GM12878 (cell line): Measurements from ENCODE around the gene INSIG2. TPM values are rescaled to one million over a fixed set of nuclear protein-coding genes. Genes with fewer than 3 reads are reported as not detected.

Experiments used
- ATAC-seq: fragments of 200-7000 bp; cut with Tn5 transposase; 3 replicates; pipeline ENCODE4 v1.9.1; 2020; ENCODE audit warnings: mild to moderate bottlenecking, moderate library complexity
- BruUV-seq: library from RNA; stranded (reverse); fragments of 400-500 nt; replicated peaks from 2 replicates; lab custom pipeline; 2021; lab: Mats Ljungman, UMichigan
- CTCF ChIA-PET: fragments of 300-600 bp; sonication (Branson Sonifier 250); formaldehyde crosslinking; extraction: SDS; loops from one replicate; lab custom pipeline; 2021; ENCODE audit warnings: inconsistent platforms; lab: Yijun Ruan, JAX
- POLR2A ChIA-PET: fragments of 350-600 bp; formaldehyde crosslinking; extraction: SDS; loops from one replicate; lab custom pipeline; 2021; ENCODE audit warnings: inconsistent platforms; lab: Charles Lee
- RAD21 ChIA-PET: fragments of 300-600 bp; sonication (Branson Sonifier 250); formaldehyde crosslinking; loops from one replicate; lab custom pipeline; 2023; ENCODE audit warnings: antibody characterized with exemption; ENCODE audit not compliant: unreplicated experiment; lab: Charles Lee
- SMC1A ChIA-PET: fragments of 300-600 bp; sonication (Branson Sonifier 250); formaldehyde crosslinking; loops from one replicate; lab custom pipeline; 2023; ENCODE audit not compliant: unreplicated experiment, uncharacterized antibody; lab: Charles Lee
- DNase-seq: peaks from one replicate; pipeline ENCODE4 v3.0.0-alpha.2; 2011; ENCODE audit warnings: low read depth, low spot score
- FAIRE-seq: peaks from 3 replicates; lab custom pipeline; 2011; peaks lifted over from hg19 to GRCh38; lab: Jason Lieb, UNC
- H2AFZ ChIP-seq: 2 replicates; pipeline ENCODE4 v1.6.0; 2011; ENCODE audit warnings: low read depth, low read length, control low read depth; ENCODE audit not compliant: control insufficient read depth
- H3K27ac ChIP-seq: 2 replicates; pipeline ENCODE4 v1.5.1; 2011; ENCODE audit warnings: control low read depth; ENCODE audit not compliant: control insufficient read depth, insufficient read depth
- H3K27me3 ChIP-seq, 2 experiments: replicated peaks in 1 of 2; 2 replicates each; pipeline versions ENCODE4 v1.6.0 to v1.6.1; 2011; ENCODE audit warnings: low read length in 1 of 2; ENCODE audit not compliant: control insufficient read depth in 2 of 2, insufficient read depth in 2 of 2
- H3K36me3 ChIP-seq, 2 experiments: 2 replicates each; pipeline ENCODE4 v1.5.1; 2011; ENCODE audit warnings: low read length in 1 of 2; ENCODE audit not compliant: control insufficient read depth in 2 of 2, insufficient read depth in 2 of 2
- H3K4me1 ChIP-seq: 2 replicates; pipeline ENCODE4 v1.6.1; 2011; ENCODE audit warnings: mild to moderate bottlenecking, low read length, moderate library complexity, mixed read lengths; ENCODE audit not compliant: control insufficient read depth, insufficient read depth
- H3K4me2 ChIP-seq: 2 replicates; pipeline ENCODE4 v1.6.0; 2011; ENCODE audit warnings: control low read depth; ENCODE audit not compliant: control insufficient read depth, insufficient read depth
- H3K4me3 ChIP-seq: fragments of 200-600 bp; sonication (generic); 2 replicates; pipeline ENCODE4 v1.5.1; 2016
- H3K79me2 ChIP-seq: 2 replicates; pipeline ENCODE4 v1.6.0; 2011; ENCODE audit warnings: low read length; ENCODE audit not compliant: control insufficient read depth, insufficient read depth
- H3K9ac ChIP-seq: 2 replicates; pipeline ENCODE4 v1.8.0; 2011; ENCODE audit warnings: low read length, control low read depth, mixed read lengths; ENCODE audit not compliant: control insufficient read depth, insufficient read depth
- H3K9me3 ChIP-seq: replicated peaks from 3 replicates; pipeline ENCODE4 v1.5.1; 2011; ENCODE audit warnings: mild to moderate bottlenecking, low read length; ENCODE audit not compliant: control insufficient read depth, insufficient read depth
- H4K20me1 ChIP-seq: 2 replicates; pipeline ENCODE4 v1.6.0; 2011; ENCODE audit not compliant: control insufficient read depth, insufficient read depth
- CBX5 ChIP-seq: sonication (generic); IDR thresholded peaks from 2 replicates; pipeline ENCODE4 v1.6.1; 2016; ENCODE audit warnings: low read depth, moderate library complexity, mild to moderate bottlenecking, inconsistent platforms
- RBBP5 ChIP-seq: fragments of 200-600 bp; sonication (generic); conservative IDR thresholded peaks from 2 replicates; pipeline ENCODE4 v1.6.1; 2016
- ZSCAN29 ChIP-seq: fragments of 450-650 bp; IDR thresholded peaks from 2 replicates; pipeline ENCODE4 v1.6.1; 2017; ENCODE audit warnings: mild to moderate bottlenecking, moderate library complexity
- WGBS: methylation state at CpG from one replicate; pipeline ENCODE4 v1.1.6; 2016; ENCODE audit warnings: low lambda C conversion rate; ENCODE audit not compliant: insufficient replicate concordance, insufficient coverage; ENCODE audit errors: missing lambda C conversion rate; 5-methylcytosine and 5-hydroxymethylcytosine counted together
- in situ Hi-C: fragments of 300-500 bp; cut with MboI; formaldehyde crosslinking; loops from 9 replicates; pipeline ENCODE4 v1.14.3; 2018; ENCODE audit warnings: mixed read lengths
- intact Hi-C: fragments of 100-400 bp; cut with micrococcal nuclease; formaldehyde crosslinking; loops from one replicate; pipeline ENCODE4 v1.14.2; 2022; ENCODE audit not compliant: unreplicated experiment
- polyA plus RNA-seq, 11 experiments: library from polyadenylated mRNA; depleted of rRNA in 4 of 11; unstranded in 6 of 11; stranded (reverse) in 5 of 11; fragments of >200 nt; fragmentation: Nextera tagmentation in 4 of 11; fragmentation: Illumina TruSeq in 1 of 11; extraction: Ambion mirVana in 4 of 11; extraction: Trizol in 1 of 11; gene quantifications; 1 replicate in 1 of 11; 2 replicates in 10 of 11; pipeline versions ENCODE4 v1.2.1 to v1.2.3, GENCODE V29; 2011 to 2016; ENCODE audit warnings: inconsistent platforms in 2 of 11, missing spikeins in 2 of 11, low read depth in 1 of 11
- total RNA-seq, 4 experiments: library from RNA; depleted of rRNA in 3 of 4; stranded (reverse); fragments of >200 nt in 3 of 4; fragmentation: Illumina TruSeq in 1 of 4; extraction: Trizol in 1 of 4; gene quantifications; 2 replicates each; pipeline versions ENCODE4 v1.2.1 to v1.2.3, GENCODE V29; 2013 to 2021
- TF ChIP-seq, protein P1 (sequence below): fragments of 450-650 bp; formaldehyde crosslinking; IDR thresholded peaks from 2 replicates; pipeline ENCODE4 v1.4.0; 2022; ENCODE audit warnings: mild to moderate bottlenecking, moderate library complexity
- TF ChIP-seq, protein P2 (sequence below): fragments of 450-650 bp; IDR thresholded peaks from 2 replicates; pipeline ENCODE4 v1.6.1; 2016; ENCODE audit warnings: mild to moderate bottlenecking
- TF ChIP-seq, protein P3 (sequence below): IDR thresholded peaks from 2 replicates; pipeline ENCODE4 v1.6.1; 2012; ENCODE audit warnings: low read depth, low read length, improper control_type of control experiment

Gene INSIG2
- total and polyA plus RNA-seq, 10 of the 15 experiments (the other 5 are each of a cell fraction or from before 2014, with no cell fraction given) = 4.9 to 92.7 (median 12.0) TPM

DNA sequence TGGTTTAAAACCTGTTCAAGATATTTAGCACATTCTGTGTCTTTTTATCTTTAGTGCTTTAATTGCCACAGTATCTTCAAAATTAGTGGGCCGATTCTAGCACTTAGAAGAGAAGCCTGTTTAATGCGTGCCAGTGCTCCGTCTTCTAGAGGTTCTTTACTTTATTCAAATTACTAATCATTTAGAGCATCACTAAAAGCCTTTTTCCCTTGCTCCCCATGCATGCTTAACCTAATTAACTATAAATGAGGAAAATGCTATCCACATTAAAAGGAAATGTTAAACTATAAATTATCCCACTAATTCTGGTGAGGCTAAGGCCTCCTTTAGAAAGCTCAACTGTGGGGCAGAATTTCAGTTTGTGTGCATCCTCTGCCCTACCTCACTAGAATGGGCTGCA lies 31.5 kb upstream of the INSIG2 start (continued):
- TF ChIP-seq, protein P1, sequence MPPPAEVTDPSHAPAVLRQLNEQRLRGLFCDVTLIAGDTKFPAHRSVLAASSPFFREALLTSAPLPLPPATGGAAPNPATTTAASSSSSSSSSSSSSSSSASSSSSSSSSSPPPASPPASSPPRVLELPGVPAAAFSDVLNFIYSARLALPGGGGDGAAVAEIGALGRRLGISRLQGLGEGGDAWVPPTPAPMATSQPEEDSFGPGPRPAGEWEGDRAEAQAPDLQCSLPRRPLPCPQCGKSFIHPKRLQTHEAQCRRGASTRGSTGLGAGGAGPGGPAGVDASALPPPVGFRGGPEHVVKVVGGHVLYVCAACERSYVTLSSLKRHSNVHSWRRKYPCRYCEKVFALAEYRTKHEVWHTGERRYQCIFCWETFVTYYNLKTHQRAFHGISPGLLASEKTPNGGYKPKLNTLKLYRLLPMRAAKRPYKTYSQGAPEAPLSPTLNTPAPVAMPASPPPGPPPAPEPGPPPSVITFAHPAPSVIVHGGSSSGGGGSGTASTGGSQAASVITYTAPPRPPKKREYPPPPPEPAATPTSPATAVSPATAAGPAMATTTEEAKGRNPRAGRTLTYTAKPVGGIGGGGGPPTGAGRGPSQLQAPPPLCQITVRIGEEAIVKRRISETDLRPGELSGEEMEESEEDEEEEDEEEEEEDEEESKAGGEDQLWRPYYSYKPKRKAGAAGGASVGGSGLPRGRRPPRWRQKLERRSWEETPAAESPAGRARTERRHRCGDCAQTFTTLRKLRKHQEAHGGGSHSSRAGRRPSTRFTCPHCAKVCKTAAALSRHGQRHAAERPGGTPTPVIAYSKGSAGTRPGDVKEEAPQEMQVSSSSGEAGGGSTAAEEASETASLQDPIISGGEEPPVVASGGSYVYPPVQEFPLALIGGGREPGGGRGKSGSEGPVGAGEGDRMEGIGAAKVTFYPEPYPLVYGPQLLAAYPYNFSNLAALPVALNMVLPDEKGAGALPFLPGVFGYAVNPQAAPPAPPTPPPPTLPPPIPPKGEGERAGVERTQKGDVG (CRISPR knock-in tag) = no peak
- TF ChIP-seq, all 136 proteins: peak for 0

DNA sequence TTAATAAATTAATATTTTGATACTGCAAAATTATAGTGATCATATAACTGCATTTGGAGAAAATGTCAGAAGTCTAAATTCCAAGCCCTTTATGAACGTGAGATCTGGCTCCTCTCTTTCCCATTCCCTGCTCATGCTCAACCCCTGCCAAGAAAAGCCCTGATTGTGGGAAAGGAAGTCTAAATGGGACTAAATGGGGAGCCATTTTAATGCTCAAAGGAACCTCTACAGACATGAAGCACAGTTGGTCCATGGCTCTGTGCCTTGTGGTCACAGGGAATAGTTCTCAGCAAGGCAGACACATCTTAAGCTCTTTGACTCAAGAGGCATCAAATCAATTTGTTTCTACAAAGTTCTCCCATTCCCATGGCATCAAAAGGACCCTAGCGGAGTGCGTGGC lies 29.3 kb upstream of the INSIG2 start:
- DNase-seq = no peak
- WGBS = 94% methylated on average over 3 of the region's 3 CpGs
- no peaks in the 10 kb centered on the region for H3K27me3 ChIP-seq
- in situ Hi-C loops (no loop called here), intact Hi-C loops (loop anchor here (5.0 kb wide), 1 partner anchor 128 kb away; no protein-coding TSS in a partner anchor)
- no peaks in the 10 kb centered on the region; the same call in 1 of the 2 replicates for H4K20me1 ChIP-seq
- RAD21 ChIA-PET = interaction anchor here (9.8 kb wide), 1 partner anchor 9 kb away, joined by 266 read pairs; no protein-coding TSS in a partner anchor
- no peaks in the 10 kb centered on the region for H3K79me2 ChIP-seq
- H3K4me1 ChIP-seq = peaks cover 41% of the 10 kb centered on the region
- no peak overlapping the region for H3K9ac ChIP-seq
- SMC1A ChIA-PET = interaction anchor here (1.3 to 11.4 kb wide), 4 partner anchors 10 to 33 kb away, joined by 4 to 358 read pairs (median 56); partner anchors contain the start of gene INSIG2
- no peak for FAIRE-seq
- no TSS peak for BruUV-seq
- ATAC-seq = no peak
- H3K9me3 ChIP-seq = no peaks in the 10 kb centered on the region
- TF ChIP-seq ZSCAN29 (no peak), CBX5 (no peak), RBBP5 (no peak)
- TF ChIP-seq, protein P2, sequence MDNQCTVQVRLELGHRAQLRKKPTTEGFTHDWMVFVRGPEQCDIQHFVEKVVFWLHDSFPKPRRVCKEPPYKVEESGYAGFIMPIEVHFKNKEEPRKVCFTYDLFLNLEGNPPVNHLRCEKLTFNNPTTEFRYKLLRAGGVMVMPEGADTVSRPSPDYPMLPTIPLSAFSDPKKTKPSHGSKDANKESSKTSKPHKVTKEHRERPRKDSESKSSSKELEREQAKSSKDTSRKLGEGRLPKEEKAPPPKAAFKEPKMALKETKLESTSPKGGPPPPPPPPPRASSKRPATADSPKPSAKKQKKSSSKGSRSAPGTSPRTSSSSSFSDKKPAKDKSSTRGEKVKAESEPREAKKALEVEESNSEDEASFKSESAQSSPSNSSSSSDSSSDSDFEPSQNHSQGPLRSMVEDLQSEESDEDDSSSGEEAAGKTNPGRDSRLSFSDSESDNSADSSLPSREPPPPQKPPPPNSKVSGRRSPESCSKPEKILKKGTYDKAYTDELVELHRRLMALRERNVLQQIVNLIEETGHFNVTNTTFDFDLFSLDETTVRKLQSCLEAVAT = no peak
- TF ChIP-seq, protein P3, sequence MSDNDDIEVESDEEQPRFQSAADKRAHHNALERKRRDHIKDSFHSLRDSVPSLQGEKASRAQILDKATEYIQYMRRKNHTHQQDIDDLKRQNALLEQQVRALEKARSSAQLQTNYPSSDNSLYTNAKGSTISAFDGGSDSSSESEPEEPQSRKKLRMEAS = no peak
- no peak overlapping the region for H3K4me2 ChIP-seq
- no peaks in the 10 kb centered on the region for H3K36me3 ChIP-seq
- POLR2A ChIA-PET = interaction anchor here (1.4 to 1.7 kb wide), 2 partner anchors 10 to 11 kb away, joined by 5 to 7 read pairs; no protein-coding TSS in a partner anchor
- no peak overlapping the region for H2AFZ ChIP-seq
- no peak overlapping the region for H3K27ac ChIP-seq
- H3K4me3 ChIP-seq = no peak overlapping the region
- CTCF ChIA-PET = interaction anchor here (0.9 to 19.8 kb wide), 4 partner anchors 10 to 56 kb away, joined by 3 to 626 read pairs (median 80); no protein-coding TSS in a partner anchor
